Activated CD4-positive, alpha-beta T cell treated with anti-CD3 and anti-CD28 coated beads, Interleukin-2, amount 50 U/mL, for 4 hours (primary cell): ENCODE results near the gene LMX1A.

Source experiments
- DNase-seq, 2 experiments: peaks; one replicate each; pipeline ENCODE4 v3.0.0-alpha.2; 2020

Gene LMX1A

GRCh38 chr1:165316153-165316772 is 40.3 kb downstream of the LMX1A start:
- no peak for DNase-seq

GRCh38 chr1:165315481-165315880 is 41.0 kb downstream of the LMX1A start:
- DNase-seq = no peak

- no peak for DNase-seq
Measured at GRCh38 chr1:165313903-165314302, 42.6 kb downstream of the LMX1A start.

GRCh38 chr1:165312591-165312990 is 43.9 kb downstream of the LMX1A start:
- no peak for DNase-seq

- DNase-seq = no peak
Measured at GRCh38 chr1:165306543-165307434, 49.7 kb downstream of the LMX1A start.

- DNase-seq = no peak
Measured at GRCh38 chr1:165303386-165303785, 53.1 kb downstream of the LMX1A start.

GRCh38 chr1:165300400-165300903 is 56.1 kb downstream of the LMX1A start:
- DNase-seq = no peak

- no peak for DNase-seq
Measured at GRCh38 chr1:165298203-165298820, 58.2 kb downstream of the LMX1A start.

GRCh38 chr1:165296205-165296604 is 60.3 kb downstream of the LMX1A start:
- no peak for DNase-seq

GRCh38 chr1:165290148-165290547 is 66.4 kb downstream of the LMX1A start:
- no peak for DNase-seq

- no peak for DNase-seq
Measured at GRCh38 chr1:165289556-165289955, 67.0 kb downstream of the LMX1A start.

- DNase-seq = no peak
Measured at GRCh38 chr1:165288350-165289120, 68.0 kb downstream of the LMX1A start.

GRCh38 chr1:165287781-165288180 is 68.7 kb downstream of the LMX1A start:
- DNase-seq = no peak

DNA sequence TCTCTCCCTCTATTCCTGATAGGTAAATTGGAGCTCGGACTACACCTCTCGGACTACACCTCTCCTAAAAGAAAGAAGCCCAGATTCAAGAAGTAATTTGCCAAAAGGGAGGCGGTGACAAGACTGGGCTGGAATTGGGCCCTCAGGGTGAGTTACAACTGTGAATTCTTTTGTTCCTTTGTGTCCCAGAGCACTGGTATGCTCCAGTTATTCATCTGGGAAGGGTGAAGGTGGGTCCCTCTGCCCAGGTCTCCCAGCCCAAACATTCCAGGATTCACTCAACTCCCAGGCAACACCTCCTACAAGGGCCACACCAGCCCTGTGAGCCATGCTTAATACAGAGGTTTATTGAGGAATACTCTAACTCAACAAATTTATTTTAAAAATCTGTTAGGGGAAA is 69.2 kb downstream of the LMX1A start:
- no peak for DNase-seq

DNA sequence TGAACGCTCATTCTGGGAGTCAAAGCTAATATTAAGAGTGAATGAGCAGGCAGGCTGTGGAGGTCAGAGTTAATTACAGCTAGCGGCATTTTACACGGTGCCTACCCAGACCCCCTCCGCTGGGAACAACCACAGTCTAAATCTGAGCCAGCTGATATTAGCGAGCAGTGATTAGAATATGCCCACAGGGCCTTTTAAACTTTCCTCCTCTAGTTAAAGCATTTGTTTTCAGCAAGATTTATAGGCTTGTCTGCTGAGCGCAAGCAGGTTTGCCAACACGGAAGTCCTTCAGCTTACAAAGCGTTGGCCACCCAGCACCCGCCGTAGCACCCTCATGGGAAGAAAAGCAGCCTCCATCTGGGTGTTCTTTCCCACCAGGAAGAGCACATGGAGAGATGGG is 72.1 kb downstream of the LMX1A start:
- no peak for DNase-seq

- no peak for DNase-seq
Measured at GRCh38 chr1:165281207-165281901, 75.2 kb downstream of the LMX1A start.

DNA sequence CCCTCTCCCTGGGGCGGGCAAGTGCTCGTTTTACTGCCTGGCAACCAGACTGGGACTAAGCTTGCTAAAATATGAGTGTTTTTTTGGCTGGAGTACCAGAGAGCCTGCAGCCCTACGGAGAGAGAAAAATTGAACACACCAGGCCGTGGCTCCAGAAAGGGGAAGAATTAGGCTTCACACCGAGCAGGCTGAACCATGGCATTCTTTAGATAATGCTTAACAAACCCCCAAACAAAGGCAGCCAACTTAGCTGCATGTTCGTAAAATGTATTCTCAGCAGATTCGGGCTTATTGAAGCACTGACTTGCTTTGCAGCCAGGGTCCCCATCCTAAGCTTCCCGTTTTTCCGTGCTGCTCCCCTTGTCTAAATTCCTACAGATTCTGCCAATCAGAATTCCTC is 76.6 kb downstream of the LMX1A start:
- DNase-seq = no peak

GRCh38 chr1:165276314-165276713 is 80.2 kb downstream of the LMX1A start:
- DNase-seq = no peak

GRCh38 chr1:165265196-165265838 is 91.2 kb downstream of the LMX1A start:
- no peak for DNase-seq

- no peak for DNase-seq
Measured at GRCh38 chr1:165259706-165260428, 96.6 kb downstream of the LMX1A start.

- no peak for DNase-seq
Measured at GRCh38 chr1:165259236-165259635, 97.3 kb downstream of the LMX1A start.
